HG03108 (cell line): Measurements from ENCODE around the gene TMEM69.
"Not testable (repeated sequence)": the region's sequence is repeated elsewhere in the genome, so short reads cannot be mapped to it uniquely, and the experiment has no call there.

Source experiments
- ATAC-seq: cut with Tn5 transposase; IDR thresholded peaks from one replicate; pipeline ENCODE4 v1.9.1; 2021; ENCODE audit warnings: moderate library complexity; ENCODE audit not compliant: unreplicated experiment

The TMEM69 gene

DNA sequence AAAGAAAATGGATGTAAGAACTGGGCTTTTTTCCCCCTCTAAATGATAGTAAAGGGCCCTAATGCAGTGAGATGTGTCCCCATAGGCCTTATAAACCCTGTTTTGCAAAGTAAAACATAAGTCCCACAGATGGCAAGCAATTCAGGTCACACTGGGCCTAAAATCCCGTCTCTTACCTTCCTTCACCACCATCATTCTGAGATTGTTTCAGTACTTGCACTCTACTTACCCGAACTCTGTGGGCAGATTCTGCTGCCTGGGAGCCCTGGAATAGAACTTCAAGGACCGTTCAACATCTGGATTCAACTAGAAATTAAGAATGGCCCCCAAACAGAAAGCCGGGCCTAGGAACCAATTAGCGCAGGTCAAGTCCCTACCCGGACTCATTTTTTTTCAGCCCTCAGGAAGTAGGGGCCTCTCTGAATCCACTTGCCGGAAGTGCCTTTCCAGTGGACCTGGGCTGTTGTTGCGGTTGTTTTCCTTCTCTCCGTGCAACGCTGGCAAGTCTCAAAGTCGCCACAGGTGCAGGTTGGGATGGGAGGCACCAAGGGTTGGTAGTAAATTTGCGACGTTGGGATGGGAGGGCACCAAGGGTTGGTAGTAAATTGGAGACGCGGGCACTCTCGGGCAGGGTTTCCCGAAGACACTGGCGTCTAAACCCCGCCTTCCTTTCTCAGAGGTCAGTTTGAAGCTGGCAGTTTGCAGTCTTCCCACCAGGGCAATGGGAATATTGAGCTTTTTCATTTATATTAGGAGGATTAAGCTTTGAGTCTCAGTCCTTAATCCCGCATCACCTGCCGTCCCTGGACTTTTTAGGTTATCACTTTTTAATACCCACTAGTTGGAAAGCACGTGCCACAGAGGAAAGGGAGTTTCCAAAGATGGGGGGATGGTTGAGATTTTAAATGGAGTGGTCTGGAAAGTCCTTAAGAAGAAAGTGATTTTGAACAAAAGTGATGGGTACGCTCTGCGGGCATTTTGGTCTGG, at the start of gene TMEM69:
Gene TMEM69 (plus strand): TSS at position 428 of the 987 bp plus-strand sequence. CDS start 2,888 bp downstream, outside the sequence.
- ATAC-seq = no peak

- no peak for ATAC-seq
These were observed 47.7 kb upstream of the TMEM69 start for GRCh38 chr1:45640293-45640692.

GRCh38 chr1:45643321-45643720, 44.7 kb upstream of the TMEM69 start:
- ATAC-seq = no peak

DNA sequence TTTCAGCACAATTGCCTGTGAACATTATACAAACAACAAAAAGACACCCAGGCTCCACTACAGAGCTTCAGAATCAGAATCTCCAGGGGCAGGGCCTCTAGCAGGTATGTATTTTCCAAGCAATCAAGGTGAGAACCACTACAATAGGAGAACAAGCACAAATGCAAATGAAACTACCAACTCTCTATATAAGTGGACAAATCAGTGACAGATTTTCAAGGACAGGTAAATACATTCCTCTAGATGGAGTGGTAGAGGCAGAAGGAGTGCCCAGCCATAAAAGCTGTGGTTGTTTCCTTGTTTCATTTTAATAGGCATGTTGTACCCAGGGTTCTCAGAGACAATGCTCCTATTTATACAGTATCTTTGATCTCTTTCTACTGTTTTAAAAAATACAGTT, 44.0 kb upstream of the TMEM69 start:
- ATAC-seq = no peak

- ATAC-seq = no peak
These were observed 43.3 kb upstream of the TMEM69 start for GRCh38 chr1:45644661-45645060.

DNA sequence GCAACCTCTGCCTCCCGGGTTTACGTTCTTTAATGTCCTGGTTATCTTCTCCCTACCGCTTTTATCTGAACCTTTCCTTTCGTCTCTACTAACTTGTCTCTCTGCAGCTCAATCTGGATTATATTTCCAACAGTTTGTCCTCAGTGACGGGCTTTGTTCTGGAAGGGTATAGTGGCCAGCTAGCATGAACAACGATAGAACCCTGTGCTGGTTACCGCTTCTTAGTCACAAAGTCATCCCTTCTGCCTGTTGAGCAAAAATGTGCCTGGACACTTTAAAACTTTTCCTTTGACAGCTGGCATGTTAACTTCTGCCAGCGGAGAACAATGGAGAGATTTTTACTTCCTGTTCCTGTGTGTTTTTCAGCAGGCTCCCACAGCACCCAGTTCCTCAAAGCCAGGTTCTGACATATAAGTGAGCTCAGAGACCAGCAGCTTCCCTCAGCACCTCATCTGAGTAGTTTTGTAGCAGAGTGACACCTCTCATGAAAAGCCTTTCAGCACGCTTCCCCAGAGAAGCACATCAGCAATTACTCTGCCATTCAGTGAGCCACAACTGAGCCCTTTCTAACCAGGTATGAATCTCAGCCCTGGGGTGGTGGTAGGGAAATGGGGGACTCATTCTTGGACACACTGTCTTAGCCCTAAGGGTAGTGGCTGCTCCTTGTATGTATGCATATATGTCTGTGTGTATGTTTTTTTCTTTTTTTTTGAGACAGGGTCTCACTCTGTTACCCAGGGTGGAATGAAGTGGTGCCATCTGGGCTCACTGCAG, 40.5 kb upstream of the TMEM69 start:
- ATAC-seq = no peak

DNA sequence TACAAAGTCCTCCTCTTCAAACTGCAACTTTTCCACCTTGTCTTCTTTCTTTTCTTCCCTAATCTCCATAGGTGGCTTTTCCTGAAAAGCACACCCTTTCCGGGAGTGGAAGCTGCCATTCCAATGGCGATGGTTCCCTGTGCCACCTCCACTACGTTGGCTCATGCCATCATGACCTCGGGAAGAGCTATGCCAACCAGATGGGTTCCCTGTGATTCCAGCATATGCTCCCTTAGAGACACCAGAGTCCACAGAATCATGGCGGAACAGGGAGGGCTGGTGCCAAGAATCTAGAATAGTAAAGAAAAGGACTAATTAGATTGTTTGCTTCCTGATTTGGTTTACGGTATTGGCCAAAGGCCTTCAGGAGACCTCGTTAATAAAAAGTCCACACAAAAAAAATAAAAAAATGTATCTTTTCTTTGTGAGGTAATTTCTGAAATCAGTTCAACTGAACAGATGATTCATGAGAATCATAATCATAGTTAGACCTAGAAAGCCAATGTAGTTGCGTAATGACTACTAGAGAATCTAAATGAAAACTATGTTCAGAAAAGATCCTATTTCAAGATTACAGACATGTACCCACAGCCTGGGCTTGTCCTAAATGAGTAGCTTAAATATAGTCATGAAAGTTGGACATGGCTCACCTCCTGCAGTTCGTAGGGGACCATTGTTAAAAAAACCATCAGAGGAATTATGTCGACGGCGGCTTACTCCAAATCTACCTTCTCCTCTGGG, 33.3 kb upstream of the TMEM69 start:
- no peak for ATAC-seq

DNA sequence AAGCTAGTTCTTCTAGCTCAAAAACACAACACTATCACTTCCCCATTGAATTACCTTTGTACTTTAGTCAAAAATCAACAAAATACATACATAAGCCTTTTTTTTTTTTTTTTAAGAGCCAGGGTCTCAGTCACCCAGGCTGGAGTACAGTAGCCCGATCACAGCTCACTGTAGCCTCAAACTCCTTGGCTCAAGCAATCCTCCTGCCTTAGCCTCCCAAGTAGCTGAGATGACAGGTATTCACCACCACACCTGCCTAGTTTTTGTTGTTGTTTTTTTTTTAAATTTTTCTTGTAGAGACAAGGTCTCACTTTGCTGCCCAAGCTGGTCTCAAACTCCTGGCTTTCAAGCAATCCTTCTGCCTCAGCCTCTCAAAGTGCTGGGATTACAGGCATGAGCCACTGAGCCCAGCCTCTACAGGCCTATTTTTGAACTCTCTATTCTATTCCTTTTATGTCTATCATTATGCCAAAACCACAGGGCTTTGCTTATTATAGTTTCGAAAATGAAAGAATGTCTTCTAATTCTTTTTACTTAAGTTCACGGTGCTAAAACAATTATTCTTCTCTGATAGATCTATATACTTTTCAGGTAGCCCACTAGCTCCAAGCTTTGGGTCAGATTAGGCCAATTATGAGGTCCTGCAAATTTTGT, 31.3 kb upstream of the TMEM69 start:
- no peak for ATAC-seq

GRCh38 chr1:45658171-45658570, 29.8 kb upstream of the TMEM69 start:
- no peak for ATAC-seq

DNA sequence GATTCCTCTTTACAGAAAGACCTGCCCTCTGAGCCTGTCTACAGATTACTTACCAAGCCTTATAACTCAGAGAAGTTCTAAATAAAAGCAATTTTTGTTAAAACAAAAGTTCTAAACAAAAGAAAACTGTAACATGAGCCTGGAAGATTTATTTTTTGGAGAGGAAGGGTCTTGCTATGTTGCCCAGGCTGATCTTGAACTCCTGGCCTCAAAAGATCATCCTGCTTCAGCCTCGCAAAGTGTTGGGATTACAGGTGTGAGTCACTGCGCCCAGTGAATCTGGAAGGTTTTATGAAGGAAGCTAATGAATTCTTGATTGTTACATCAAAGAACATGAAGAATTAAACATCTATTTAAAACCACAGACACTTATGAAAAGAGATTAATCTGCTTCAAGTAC, 28.8 kb upstream of the TMEM69 start:
- no peak for ATAC-seq

- ATAC-seq = no peak
These were observed 27.6 kb upstream of the TMEM69 start for GRCh38 chr1:45660336-45660735.

DNA sequence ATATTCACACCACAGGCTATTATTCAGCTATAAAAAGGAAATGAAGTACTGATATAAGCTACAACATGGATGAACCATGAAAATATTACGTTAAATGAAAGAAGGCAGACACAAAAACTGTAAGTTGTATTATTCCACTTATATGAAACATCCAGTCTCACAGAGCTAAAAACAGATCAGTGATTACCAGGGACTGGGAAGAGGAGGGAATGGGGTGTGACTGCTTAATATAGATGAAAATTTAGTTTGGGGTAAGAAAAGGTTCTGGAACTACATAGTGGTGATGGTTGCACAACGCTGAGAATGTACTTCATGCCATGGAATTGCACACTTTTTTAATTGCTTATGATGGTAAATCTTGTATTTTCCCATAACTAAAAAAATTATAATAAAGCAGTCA, 21.1 kb upstream of the TMEM69 start:
- ATAC-seq = no peak

DNA sequence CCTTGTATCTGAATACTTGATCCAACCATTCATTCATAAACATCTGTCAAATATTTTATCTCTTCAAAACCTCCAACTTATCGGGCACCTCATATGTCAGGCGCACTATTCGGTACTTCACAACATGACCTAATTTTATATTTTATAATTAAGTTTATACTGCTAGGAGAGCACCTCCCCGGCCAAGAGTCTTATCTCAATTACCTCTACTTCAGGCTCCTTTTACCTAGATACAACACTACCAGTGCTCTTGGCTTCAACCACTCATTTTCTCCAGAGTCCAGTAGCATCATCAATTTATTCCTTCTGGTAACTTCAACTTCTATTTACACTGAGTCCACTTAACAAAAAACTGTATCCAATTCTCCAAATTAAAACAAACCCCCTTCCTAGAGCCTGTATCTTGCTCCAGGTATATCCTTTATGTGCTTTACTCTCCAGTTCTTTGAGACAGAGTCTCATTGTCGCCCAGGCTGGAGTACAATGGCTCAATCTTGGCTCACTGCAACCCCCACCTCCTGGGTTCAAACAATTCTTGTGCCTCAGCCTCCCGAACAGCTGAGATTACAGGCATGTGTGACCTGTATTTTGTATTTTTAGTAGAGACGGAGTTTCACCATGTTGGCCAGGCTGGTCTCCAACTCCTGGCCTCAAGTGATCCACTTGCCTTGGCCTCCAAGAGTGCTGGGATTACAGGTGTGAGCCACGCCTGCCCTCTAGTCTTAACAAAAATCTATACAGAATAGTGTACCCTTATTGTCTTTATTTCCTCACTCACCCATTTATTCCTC, 20.5 kb upstream of the TMEM69 start:
- no peak for ATAC-seq

GRCh38 chr1:45668526-45668925, 19.5 kb upstream of the TMEM69 start:
- ATAC-seq = no peak

DNA sequence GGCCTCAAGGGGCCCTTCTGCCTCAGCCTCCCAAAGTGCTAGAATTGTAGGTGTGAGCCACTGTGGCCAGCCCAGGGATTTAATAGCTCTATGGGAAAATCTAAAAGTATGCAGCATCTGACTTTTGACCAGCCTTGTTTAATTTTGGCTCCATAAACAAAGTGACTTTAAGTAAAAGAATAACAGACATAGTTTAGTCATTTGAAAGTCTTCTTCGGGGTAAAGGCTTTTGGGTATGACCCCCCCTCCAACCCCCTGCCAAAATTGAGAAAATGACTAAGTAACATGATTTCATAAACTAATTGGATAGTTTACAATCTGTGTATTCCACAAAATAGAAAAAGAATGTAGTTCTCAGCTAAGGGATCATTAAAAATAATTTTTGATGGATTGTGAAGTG, 18.6 kb upstream of the TMEM69 start:
- ATAC-seq = no peak

DNA sequence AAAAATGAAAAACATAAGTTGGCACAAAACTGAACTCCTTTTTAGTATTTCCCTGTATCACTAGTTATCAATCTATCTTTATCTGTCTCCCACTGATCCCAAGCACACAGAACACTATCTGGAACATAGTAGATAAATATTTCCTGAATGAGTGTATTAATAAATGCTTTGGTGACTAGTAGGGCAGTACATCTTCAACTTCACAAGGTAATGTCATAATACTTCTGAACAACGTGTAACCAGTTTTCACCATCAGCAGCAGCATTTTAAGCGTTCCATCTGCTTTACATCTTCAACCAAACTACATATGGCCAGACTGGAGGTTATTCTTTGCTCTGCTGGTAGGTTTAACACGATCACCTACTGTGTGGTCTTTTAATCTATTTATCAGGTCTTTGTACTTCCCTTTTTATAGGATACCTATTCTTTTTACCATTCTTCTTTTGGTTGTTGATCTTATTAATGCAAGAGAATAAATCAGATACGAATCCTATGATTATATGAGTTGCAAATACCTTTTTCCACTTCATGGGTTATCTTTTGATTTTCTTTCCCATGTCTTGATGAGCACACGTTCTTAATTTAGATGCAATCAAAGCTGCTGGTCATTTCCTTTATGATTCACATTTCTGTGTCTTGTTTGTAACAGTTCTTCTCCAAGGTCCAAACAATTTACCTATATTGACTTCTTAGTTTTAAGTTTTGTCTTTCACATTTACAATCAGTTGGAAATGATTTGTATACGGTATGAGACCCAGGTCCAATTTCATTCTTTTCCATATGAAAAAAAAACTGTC, 17.9 kb upstream of the TMEM69 start:
- ATAC-seq = no peak

- ATAC-seq = no peak
These were observed 14.0 kb upstream of the TMEM69 start for GRCh38 chr1:45673956-45674355.

- ATAC-seq = no peak
These were observed 13.5 kb upstream of the TMEM69 start for GRCh38 chr1:45674478-45674877.

DNA sequence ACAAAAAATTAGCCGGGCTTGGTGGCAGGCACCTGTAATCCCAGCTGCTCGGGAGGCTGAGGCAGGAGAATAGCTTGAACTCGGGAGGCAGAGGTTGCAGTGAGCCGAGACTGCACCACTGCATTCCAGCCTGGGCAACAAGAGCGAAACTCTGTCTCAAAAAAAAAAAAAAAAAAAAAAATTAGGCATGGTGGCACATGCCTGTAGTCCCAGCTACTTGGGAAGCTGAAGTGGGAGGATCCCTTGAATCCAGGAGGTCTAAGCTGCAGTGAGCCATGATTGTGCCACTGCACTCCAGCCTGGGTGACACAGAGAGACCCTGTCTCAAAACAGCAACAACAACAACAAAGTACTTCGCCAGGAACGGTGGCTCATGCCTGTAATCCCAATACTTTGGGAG, 11.4 kb upstream of the TMEM69 start:
- not testable (repeated sequence) for ATAC-seq
